Liver (tissue), 9 donors: ENCODE results near the gene LOXL3. TPM values are rescaled to one million over a fixed set of nuclear protein-coding genes. Genes with fewer than 3 reads are reported as not detected.
A peak's percentile ranks its signal among the peaks of the same experiment; 100 is the strongest.

ENCODE experiments used
- DNase-seq: peaks from one replicate; pipeline ENCODE4 v3.0.0-alpha.2; 2017; ENCODE audit warnings: low spot score
- H3K27ac ChIP-seq, 2 donors: one replicate each; pipeline ENCODE4 v1.7.0; 2013; ENCODE audit warnings: inconsistent platforms in 2 of 2, low read length in 2 of 2, control low read depth in 1 of 2, low read depth in 1 of 2, mild to moderate bottlenecking in 1 of 2
- H3K27me3 ChIP-seq, 4 donors: one replicate each; pipeline versions ENCODE4 v1.6.1 to v1.7.0; 2013; ENCODE audit warnings: low read length in 3 of 4, inconsistent platforms in 1 of 4, mild to moderate bottlenecking in 1 of 4, moderate library complexity in 1 of 4; ENCODE audit not compliant: control insufficient read depth in 4 of 4, insufficient read depth in 4 of 4
- H3K36me3 ChIP-seq, 4 donors: one replicate each; pipeline versions ENCODE4 v1.6.1 to v1.7.0; 2013; ENCODE audit warnings: low read length in 3 of 4, mild to moderate bottlenecking in 3 of 4, low read depth in 1 of 4, moderate library complexity in 1 of 4; ENCODE audit not compliant: control insufficient read depth in 4 of 4, insufficient read depth in 3 of 4
- H3K4me1 ChIP-seq, 4 donors: one replicate each; pipeline versions ENCODE4 v1.6.1 to v1.7.0; 2013; ENCODE audit warnings: low read length in 3 of 4, mild to moderate bottlenecking in 3 of 4, moderate library complexity in 1 of 4; ENCODE audit not compliant: control insufficient read depth in 4 of 4, insufficient read depth in 4 of 4
- H3K4me3 ChIP-seq, 3 donors: one replicate each; pipeline versions ENCODE4 v1.6.1 to v1.7.0; 2013; ENCODE audit warnings: low read length in 3 of 3, control low read depth in 1 of 3, low read depth in 1 of 3, mild to moderate bottlenecking in 1 of 3
- H3K9ac ChIP-seq, 2 donors: one replicate each; pipeline ENCODE4 v1.7.0; 2013; ENCODE audit warnings: low read length in 2 of 2, mild to moderate bottlenecking in 2 of 2, moderate library complexity in 2 of 2, control low read depth in 1 of 2, low read depth in 1 of 2
- H3K9me3 ChIP-seq, 4 donors: one replicate each; pipeline versions ENCODE4 v1.6.1 to v1.7.0; 2013; ENCODE audit warnings: low read length in 3 of 4; ENCODE audit not compliant: control insufficient read depth in 4 of 4
- CTCF ChIP-seq: fragments of 150-350 bp; IDR thresholded peaks from 2 replicates; pipeline ENCODE4 v1.5.1; 2017; ENCODE audit warnings: improper control_type of control experiment, low read depth, low read length; ENCODE audit not compliant: missing input control
- EGR1 ChIP-seq, 2 donors: IDR thresholded peaks; 2 replicates each; pipeline ENCODE4 v1.6.1; 2016 to 2018; ENCODE audit warnings: antibody characterized with exemption in 2 of 2, low read depth in 2 of 2
- FOXA1 ChIP-seq: IDR thresholded peaks from 2 replicates; pipeline ENCODE4 v1.6.1; 2016; ENCODE audit warnings: antibody characterized with exemption
- FOXA2 ChIP-seq: IDR thresholded peaks from 2 replicates; pipeline ENCODE4 v1.6.1; 2016; ENCODE audit warnings: antibody characterized with exemption
- GABPA ChIP-seq, 2 donors: IDR thresholded peaks in 1 of 2; conservative IDR thresholded peaks in 1 of 2; 2 replicates each; pipeline ENCODE4 v1.6.1; 2016; ENCODE audit warnings: antibody characterized with exemption in 2 of 2, mild to moderate bottlenecking in 1 of 2, moderate library complexity in 1 of 2
- HNF4A ChIP-seq, 2 donors: conservative IDR thresholded peaks; 2 replicates each; pipeline ENCODE4 v1.6.1; 2016; ENCODE audit warnings: antibody characterized with exemption in 2 of 2, mild to moderate bottlenecking in 2 of 2
- HNF4G ChIP-seq: IDR thresholded peaks from 2 replicates; pipeline ENCODE4 v1.6.1; 2016; ENCODE audit warnings: antibody characterized with exemption
- NR2F2 ChIP-seq: IDR thresholded peaks from 2 replicates; pipeline ENCODE4 v1.6.1; 2016; ENCODE audit warnings: antibody characterized with exemption
- RAD21 ChIP-seq, 2 donors: IDR thresholded peaks; 2 replicates each; pipeline ENCODE4 v1.6.1; 2016; ENCODE audit warnings: antibody characterized with exemption in 2 of 2, mild to moderate bottlenecking in 2 of 2
- RXRA ChIP-seq, 2 donors: IDR thresholded peaks; 2 replicates each; pipeline ENCODE4 v1.6.1; 2017 to 2018; ENCODE audit warnings: antibody characterized with exemption in 2 of 2, mild to moderate bottlenecking in 1 of 2
- ZBTB33 ChIP-seq: IDR thresholded peaks from 2 replicates; pipeline ENCODE4 v1.6.1; 2016; ENCODE audit warnings: antibody characterized with exemption
- WGBS: extraction: QIAGEN DNeasy Blood & Tissue Kit; methylation state at CpG from one replicate; pipeline ENCODE4 v1.1.7; 2013; 5-methylcytosine and 5-hydroxymethylcytosine counted together
- polyA plus RNA-seq, 2 donors: library from polyadenylated mRNA; stranded (reverse) in 1 of 2; unstranded in 1 of 2; fragments of 200-250 nt in 1 of 2; fragments of >200 nt in 1 of 2; fragmentation: Nextera tagmentation in 1 of 2; extraction: Ambion mirVana in 1 of 2; gene quantifications; one replicate each; pipeline versions ENCODE4 v1.2.1 to v1.2.3, GENCODE V29; 2013 to 2015
- total RNA-seq, 2 donors: library from RNA; depleted of rRNA; stranded (reverse); fragments of >200 nt; gene quantifications; one replicate each; pipeline ENCODE4 v1.2.3, GENCODE V29; 2014
- TF ChIP-seq, protein P1 (sequence below): IDR thresholded peaks from 2 replicates; pipeline ENCODE4 v1.6.1; 2016; ENCODE audit warnings: antibody characterized with exemption, mild to moderate bottlenecking
- TF ChIP-seq, protein P2 (sequence below): IDR thresholded peaks from 2 replicates; pipeline ENCODE4 v1.6.1; 2016; ENCODE audit warnings: antibody characterized with exemption
- donor health status: healthy.
- donor health status: healthy.
- donor health status: healthy.
- donor health status: healthy.
- donor health status: healthy.

Gene LOXL3
- total and polyA plus RNA-seq, 4 donors = 0.31 to 2.8 (median 1.3) TPM

- no peak for TF ChIP-seq CTCF
These were observed 7.7 kb downstream of the LOXL3 start (continued) for GRCh38 chr2:74546004-74546403.

DNA sequence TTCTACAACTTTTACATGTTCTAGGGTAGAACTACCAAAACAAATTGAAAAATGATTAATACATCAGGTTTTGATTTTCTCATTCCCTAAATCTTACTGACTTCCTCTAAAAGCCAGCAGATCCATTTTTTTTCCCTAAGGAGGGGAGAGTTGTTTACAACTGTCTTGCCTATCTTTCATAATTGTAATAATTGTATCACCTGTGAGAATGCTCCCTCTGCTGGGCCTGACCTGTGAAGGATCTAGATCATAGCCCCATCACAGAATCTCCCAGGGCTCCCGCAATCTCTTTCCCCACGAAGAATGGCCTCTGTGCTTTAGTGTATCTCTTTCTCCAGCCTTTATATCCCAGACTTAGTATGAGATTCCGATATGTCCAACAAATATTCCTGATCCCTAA is 9.1 kb downstream of the LOXL3 start:
- DNase-seq = no peak
- Histone ChIP-seq H3K9ac (no peak overlapping the region), H3K27me3 (no peaks in the 10 kb centered on the region), H3K36me3 (no peaks in the 10 kb centered on the region), H3K4me3 (no peak overlapping the region), H3K9me3 (no peaks in the 10 kb centered on the region), H3K4me1 (peaks cover 5 to 15% (median 9%) of the 10 kb centered on the region in 4 donors), H3K27ac (no peak overlapping the region)
- whole genome bisulfite sequencing = 82% methylated on average over 3 of the region's 3 CpGs
- TF ChIP-seq GABPA (IDR thresholded peaks at IDR 0.05 in 1 of 2, conservative IDR thresholded peaks at IDR 0.05 in 1 of 2) (no peak), CTCF (peak; percentile 8), HNF4G (no peak), NR2F2 (no peak), HNF4A (conservative IDR thresholded peaks at IDR 0.05) (no peak), RAD21 (IDR thresholded peaks at IDR 0.05) (peak; percentile 24 to 47), ZBTB33 (no peak), FOXA2 (no peak), RXRA (IDR thresholded peaks at IDR 0.05) (no peak), EGR1 (IDR thresholded peaks at IDR 0.05; ENCODE audit: low read depth in 2 of 2) (no peak), FOXA1 (no peak)
- TF ChIP-seq, protein P1, sequence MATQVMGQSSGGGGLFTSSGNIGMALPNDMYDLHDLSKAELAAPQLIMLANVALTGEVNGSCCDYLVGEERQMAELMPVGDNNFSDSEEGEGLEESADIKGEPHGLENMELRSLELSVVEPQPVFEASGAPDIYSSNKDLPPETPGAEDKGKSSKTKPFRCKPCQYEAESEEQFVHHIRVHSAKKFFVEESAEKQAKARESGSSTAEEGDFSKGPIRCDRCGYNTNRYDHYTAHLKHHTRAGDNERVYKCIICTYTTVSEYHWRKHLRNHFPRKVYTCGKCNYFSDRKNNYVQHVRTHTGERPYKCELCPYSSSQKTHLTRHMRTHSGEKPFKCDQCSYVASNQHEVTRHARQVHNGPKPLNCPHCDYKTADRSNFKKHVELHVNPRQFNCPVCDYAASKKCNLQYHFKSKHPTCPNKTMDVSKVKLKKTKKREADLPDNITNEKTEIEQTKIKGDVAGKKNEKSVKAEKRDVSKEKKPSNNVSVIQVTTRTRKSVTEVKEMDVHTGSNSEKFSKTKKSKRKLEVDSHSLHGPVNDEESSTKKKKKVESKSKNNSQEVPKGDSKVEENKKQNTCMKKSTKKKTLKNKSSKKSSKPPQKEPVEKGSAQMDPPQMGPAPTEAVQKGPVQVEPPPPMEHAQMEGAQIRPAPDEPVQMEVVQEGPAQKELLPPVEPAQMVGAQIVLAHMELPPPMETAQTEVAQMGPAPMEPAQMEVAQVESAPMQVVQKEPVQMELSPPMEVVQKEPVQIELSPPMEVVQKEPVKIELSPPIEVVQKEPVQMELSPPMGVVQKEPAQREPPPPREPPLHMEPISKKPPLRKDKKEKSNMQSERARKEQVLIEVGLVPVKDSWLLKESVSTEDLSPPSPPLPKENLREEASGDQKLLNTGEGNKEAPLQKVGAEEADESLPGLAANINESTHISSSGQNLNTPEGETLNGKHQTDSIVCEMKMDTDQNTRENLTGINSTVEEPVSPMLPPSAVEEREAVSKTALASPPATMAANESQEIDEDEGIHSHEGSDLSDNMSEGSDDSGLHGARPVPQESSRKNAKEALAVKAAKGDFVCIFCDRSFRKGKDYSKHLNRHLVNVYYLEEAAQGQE = no peak
- TF ChIP-seq, protein P2, sequence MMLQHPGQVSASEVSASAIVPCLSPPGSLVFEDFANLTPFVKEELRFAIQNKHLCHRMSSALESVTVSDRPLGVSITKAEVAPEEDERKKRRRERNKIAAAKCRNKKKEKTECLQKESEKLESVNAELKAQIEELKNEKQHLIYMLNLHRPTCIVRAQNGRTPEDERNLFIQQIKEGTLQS = no peak
